HG03354 (cell line): ENCODE data around the gene MYL5.
"Not testable (repeated sequence)": the region's sequence is repeated elsewhere in the genome, so short reads cannot be mapped to it uniquely, and the experiment has no call there.

Experiments used
- ATAC-seq: cut with Tn5 transposase; IDR thresholded peaks from one replicate; pipeline ENCODE4 v1.9.1; 2021; ENCODE audit warnings: mild to moderate bottlenecking; ENCODE audit not compliant: unreplicated experiment, poor library complexity, severe bottlenecking

MYL5 gene

DNA sequence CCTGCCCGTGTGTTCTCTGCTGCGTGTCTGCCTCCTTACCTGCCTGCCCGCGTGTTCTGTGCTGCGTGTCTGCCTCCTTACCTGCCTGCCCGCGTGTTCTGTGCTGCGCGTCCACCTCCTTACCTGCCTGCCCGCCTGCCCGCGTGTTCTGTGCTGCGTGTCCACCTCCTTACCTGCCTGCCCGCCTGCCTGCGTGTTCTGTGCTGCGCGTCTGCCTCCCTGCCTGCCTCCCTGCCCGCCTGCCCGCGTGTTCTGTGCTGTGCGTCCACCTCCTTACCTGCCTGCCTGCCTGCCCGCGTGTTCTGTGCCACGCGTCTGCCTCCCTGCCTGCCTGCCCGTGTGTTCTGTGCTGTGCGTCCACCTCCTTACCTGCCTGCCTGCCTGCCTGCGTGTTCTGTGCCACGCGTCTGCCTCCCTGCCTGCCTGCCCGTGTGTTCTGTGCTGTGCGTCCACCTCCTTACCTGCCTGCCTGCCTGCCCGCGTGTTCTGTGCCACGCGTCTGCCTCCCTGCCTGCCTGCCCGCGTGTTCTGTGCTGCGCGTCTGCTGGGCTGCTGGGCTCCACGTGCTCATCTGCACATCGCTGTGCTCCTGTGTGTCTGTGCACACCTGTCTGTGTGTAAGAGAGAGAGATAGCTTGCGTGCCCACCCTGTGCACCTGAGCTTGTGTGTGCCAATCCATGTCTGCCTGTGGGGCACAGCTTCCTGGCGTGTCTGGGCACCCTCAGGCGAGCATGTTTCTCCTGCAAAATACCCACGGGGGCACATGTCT, 39.1 kb upstream of the MYL5 start:
- ATAC-seq, result not testable (repeated sequence)

DNA sequence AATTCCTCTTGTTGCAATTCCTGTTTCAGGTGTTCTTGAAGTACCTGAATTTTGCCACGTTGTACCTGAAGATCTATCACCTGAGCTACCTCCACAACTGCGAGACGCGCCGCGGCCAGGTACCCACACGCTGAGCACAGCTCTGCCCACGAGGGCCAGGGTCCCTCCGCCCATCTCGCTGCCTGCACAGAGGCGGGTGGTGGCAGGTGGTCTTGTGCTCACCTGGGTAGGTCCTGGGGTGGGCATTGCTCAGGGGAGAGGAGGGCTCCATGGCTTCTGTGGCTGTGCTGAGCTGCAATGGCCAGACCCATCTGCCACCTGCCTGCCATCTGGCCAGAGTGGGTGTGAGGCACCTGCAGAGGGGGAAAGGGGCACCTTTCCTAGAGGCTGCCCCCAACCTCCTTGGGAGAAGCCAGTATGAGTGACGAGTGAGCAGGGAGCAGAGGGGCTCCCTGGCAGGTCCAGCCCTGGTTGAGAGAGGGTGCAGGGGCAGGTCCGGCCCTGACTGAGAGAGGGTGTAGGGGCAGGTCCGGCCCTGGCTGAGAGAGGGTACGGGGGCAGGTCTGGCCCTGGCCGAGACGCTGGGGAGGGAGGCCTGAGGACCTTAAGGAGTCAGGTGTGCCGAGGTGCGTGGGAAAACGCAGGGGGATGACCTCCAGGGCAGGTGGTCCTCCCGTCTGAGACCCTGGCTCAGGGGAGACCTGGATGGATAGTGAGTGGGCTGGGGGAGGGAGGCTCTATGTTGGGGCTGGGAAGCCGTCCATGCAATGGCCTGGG, 38.3 kb upstream of the MYL5 start:
- ATAC-seq, result no peak

GRCh38 chr4:636628-637159, 37.6 kb upstream of the MYL5 start:
- ATAC-seq, result no peak

GRCh38 chr4:637536-638280, 36.6 kb upstream of the MYL5 start:
- ATAC-seq, result no peak

GRCh38 chr4:642366-642765, 32.0 kb upstream of the MYL5 start:
- ATAC-seq, result not testable (repeated sequence)

GRCh38 chr4:646460-646859, 27.9 kb upstream of the MYL5 start:
- no peak for ATAC-seq

GRCh38 chr4:647481-647880, 26.9 kb upstream of the MYL5 start:
- no peak for ATAC-seq

- no peak for ATAC-seq
Observed at GRCh38 chr4:648579-649292, 25.6 kb upstream of the MYL5 start.

- ATAC-seq, result no peak
Observed at GRCh38 chr4:649293-649625, 25.1 kb upstream of the MYL5 start.

- ATAC-seq, result no peak
Observed at GRCh38 chr4:649751-650310, 24.5 kb upstream of the MYL5 start.

DNA sequence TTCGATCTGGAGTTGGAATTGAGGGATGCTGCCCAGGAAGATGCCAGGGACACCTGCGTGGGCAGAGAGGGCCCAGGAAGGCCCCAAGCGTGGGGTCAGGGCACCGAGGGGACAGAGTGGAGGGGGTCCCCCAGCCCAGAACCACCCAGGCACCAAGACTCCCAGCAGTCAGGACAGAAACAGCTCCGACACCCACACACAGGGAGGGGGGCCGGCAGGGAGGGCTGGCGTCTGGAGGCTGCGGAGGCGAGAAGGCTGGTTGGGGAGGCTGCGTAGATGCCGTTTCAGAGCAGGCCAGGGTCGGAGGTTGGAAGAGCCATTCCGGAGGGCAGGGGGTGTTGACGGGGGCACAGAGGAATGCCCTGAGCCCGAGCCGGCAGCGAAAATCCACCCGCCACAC, 23.9 kb upstream of the MYL5 start:
- no peak for ATAC-seq

DNA sequence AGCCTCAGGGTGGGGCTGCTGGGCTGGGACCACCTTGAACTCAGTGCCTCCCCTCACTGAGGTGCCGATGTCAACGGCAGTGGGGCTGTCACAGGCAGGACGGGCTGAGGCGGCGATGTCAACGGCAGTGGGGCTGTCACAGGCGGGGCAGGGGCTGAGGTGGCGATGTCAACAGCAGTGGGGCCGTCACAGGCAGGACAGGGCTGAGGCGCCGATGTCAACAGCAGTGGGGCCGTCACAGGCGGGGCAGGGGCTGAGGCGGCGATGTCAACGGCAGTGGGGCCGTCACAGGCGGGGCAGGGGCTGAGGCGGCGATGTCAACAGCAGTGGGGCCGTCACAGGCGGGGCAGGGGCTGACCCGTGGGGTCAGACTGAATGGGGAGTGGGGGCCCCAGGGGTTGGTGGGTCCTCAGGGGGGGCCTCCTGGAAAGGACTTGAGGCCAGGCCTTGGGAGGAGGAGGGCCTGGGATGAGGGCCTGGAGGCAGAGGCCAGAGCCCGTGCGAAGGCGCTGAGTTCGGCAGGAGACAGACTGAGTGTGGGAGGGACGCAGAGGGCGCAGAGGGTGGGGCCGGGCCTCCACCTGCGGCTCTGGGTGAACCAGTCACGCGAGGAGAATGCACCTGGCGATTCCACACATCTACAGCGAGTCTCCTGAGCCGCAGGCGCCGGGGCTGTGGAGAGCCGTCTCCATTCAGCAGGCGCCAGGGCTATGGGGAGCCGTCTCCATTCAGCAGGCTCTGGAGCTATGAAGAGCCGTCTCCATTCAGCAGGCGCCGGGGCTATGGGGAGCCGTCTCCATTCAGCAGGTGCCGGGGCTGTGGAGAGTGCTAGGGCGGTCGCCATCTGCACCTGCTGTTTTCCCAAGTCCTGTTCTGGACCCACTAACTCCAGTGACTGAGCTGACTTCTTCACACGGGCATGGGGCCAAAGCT, 23.1 kb upstream of the MYL5 start:
- no peak for ATAC-seq

GRCh38 chr4:651884-652642, 22.3 kb upstream of the MYL5 start:
- no peak for ATAC-seq

DNA sequence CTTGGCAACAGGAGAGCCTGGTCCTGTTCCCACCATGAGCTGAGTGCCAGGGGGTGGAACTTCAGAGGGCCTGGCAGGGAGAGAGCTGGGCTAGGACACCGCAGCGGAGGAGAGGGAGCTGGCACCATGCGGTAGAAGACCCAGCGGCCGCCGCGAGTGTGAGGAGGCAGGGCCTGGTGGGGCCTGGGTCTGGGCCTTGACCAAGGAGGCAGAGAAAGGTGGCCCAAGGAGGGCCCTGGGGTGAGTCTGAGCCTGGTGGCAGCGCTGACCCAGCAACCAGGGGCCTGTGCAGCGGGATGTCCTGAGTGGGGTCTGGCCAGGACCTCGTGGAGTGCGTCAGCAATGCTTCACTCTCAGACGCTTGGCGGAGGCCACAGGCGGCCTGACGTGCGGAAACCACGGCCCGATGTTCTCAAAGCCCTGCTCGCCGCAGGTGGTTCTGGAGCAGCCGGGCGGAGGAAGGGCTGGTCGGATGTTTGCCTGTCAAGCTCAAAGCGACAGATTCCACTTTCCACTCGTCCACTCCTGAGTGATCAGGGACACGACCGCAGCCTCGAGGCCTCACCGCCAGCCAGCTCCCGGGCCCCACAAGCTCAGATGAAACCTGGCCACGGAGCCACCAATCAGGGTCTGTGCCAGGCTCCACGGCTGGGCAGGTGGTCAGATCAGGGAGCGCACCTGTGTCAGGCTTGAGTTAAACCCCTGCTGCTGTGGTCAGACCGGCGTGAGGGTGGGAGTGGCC, 21.1 kb upstream of the MYL5 start:
- no peak for ATAC-seq

DNA sequence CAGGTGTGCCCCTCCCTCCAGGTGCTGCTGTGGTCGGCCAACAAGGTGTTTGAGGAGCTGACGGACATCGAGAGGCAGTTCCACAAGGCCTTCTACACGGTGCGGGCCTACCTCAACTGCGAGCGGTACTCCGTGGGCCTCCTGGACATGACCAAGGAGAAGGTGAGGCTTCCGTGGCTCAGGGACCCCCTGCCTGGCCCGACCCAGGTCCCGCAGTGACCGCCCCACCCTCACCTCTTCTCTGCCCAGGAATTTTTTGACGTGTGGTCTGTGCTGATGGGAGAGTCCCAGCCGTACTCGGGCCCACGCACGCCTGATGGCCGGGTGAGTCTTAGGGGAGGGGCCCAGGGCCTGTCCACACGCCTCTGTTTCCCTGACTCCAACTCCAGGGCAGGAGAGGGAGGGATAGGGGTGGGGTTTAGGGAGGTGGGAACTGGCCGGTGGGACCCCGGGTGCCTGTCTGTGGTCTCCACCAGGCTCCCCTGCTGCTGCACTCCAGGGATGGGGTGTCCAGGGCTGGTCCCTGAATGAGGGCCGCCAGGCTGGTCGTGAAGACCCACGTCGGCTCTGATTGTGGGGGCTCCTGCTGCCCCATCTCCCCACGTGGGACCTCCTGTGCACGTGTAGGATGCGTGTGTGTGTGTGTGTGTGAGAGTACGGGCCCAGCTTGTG, 20.4 kb upstream of the MYL5 start:
- ATAC-seq, result no peak

- ATAC-seq, result no peak
Observed at GRCh38 chr4:654503-654845, 19.9 kb upstream of the MYL5 start.
